PC-3 (cell line): ENCODE data around the gene PFN1. TPM values are rescaled to one million over a fixed set of nuclear protein-coding genes. Genes with fewer than 3 reads are reported as not detected.

ENCODE experiments used
- ATAC-seq: fragments of 200-7000 bp; cut with Tn5 transposase; 2 replicates; pipeline ENCODE4 v1.9.1; 2020; ENCODE audit warnings: mild to moderate bottlenecking, moderate library complexity
- BruUV-seq: library from RNA; stranded (reverse); fragments of 400-500 nt; replicated peaks from 2 replicates; lab custom pipeline; 2021; lab: Mats Ljungman, UMichigan
- CTCF ChIA-PET: fragments of 300-600 bp; sonication (Branson Sonifier 250); formaldehyde crosslinking; loops from one replicate; lab custom pipeline; 2022; ENCODE audit warnings: antibody characterized with exemption; lab: Charles Lee
- POLR2A ChIA-PET: fragments of 300-600 bp; sonication (Branson Sonifier 250); formaldehyde crosslinking; loops from one replicate; lab custom pipeline; 2022; ENCODE audit warnings: antibody characterized with exemption; ENCODE audit not compliant: unreplicated experiment; lab: Charles Lee
- DNase-seq: peaks from one replicate; pipeline ENCODE4 v3.0.0-alpha.2; 2015
- H2AFZ ChIP-seq: fragments of 300-600 bp; sonication (generic); 2 replicates; pipeline ENCODE4 v1.6.0; 2016; ENCODE audit warnings: antibody characterized with exemption, low read length
- H3F3A ChIP-seq: fragments of 300-600 bp; sonication (generic); one replicate; pipeline ENCODE4 v1.6.0; 2017; ENCODE audit warnings: antibody characterized with exemption, low read length, control low read depth, mild to moderate bottlenecking; ENCODE audit not compliant: unreplicated experiment
- H3K27ac ChIP-seq: fragments of 300-600 bp; sonication (generic); 2 replicates; pipeline ENCODE4 v1.5.1; 2016; ENCODE audit warnings: mild to moderate bottlenecking, low read length
- H3K27me3 ChIP-seq: fragments of 300-600 bp; sonication (generic); 2 replicates; pipeline ENCODE4 v1.6.1; 2016; ENCODE audit warnings: low read length, mixed read lengths
- H3K36me3 ChIP-seq: fragments of 300-600 bp; sonication (generic); 2 replicates; pipeline ENCODE4 v1.6.1; 2016; ENCODE audit warnings: low read depth, mixed run types, low read length, mixed read lengths
- H3K4me1 ChIP-seq: fragments of 300-600 bp; sonication (generic); 2 replicates; pipeline ENCODE4 v1.5.1; 2016; ENCODE audit warnings: low read length; ENCODE audit not compliant: insufficient read depth
- H3K4me2 ChIP-seq: fragments of 300-600 bp; sonication (generic); 2 replicates; pipeline ENCODE4 v1.6.0; 2016; ENCODE audit warnings: low read length
- H3K4me3 ChIP-seq: fragments of 300-600 bp; sonication (generic); 2 replicates; pipeline ENCODE4 v1.5.1; 2016; ENCODE audit warnings: mild to moderate bottlenecking, low read length, mixed read lengths
- H3K79me2 ChIP-seq: fragments of 300-600 bp; sonication (generic); 2 replicates; pipeline ENCODE4 v1.6.1; 2017; ENCODE audit warnings: low read length, mixed read lengths
- H3K9ac ChIP-seq: fragments of 300-600 bp; sonication (generic); 2 replicates; pipeline ENCODE4 v1.6.0; 2016; ENCODE audit warnings: mild to moderate bottlenecking, low read length
- H3K9me2 ChIP-seq: fragments of 300-600 bp; sonication (generic); replicated peaks from 2 replicates; pipeline ENCODE4 v1.6.1; 2016; ENCODE audit warnings: mixed run types, low read length, mixed read lengths
- H3K9me3 ChIP-seq: fragments of 300-600 bp; sonication (generic); 2 replicates; pipeline ENCODE4 v1.6.1; 2016; ENCODE audit warnings: low read length, mixed read lengths
- H4K20me1 ChIP-seq: fragments of 300-600 bp; sonication (generic); 2 replicates; pipeline ENCODE4 v1.6.1; 2016; ENCODE audit warnings: low read length, mixed read lengths
- CTCF ChIP-seq: fragments of 300-600 bp; sonication (generic); conservative IDR thresholded peaks from 2 replicates; pipeline ENCODE4 v1.5.1; 2017; ENCODE audit warnings: antibody characterized with exemption, low read depth, mild to moderate bottlenecking, low read length
- EZH2 ChIP-seq: fragments of 300-600 bp; sonication (generic); IDR thresholded peaks from one replicate; pipeline ENCODE4 v1.6.1; 2017; ENCODE audit warnings: antibody characterized with exemption, mild to moderate bottlenecking, low read length; ENCODE audit not compliant: unreplicated experiment
- EZH2phosphoT487 ChIP-seq: fragments of 300-600 bp; sonication (generic); IDR thresholded peaks from 2 replicates; pipeline ENCODE4 v1.6.1; 2018; ENCODE audit warnings: mild to moderate bottlenecking, antibody characterized with exemption, low read length, borderline replicate concordance
- intact Hi-C: fragments of 100-400 bp; cut with micrococcal nuclease; formaldehyde crosslinking; loops from 2 replicates; pipeline ENCODE4 v1.9.0; 2023
- total RNA-seq: library from RNA; depleted of rRNA; stranded (reverse); fragments of >200 nt; gene quantifications from 2 replicates; pipeline ENCODE4 v1.2.3, GENCODE V29; 2014

Gene PFN1
- total RNA-seq, 1 experiment from 2014 or later = 1,914 TPM

- H3K79me2 ChIP-seq = peaks cover 13% of the 10 kb centered on the region
- DNase-seq (no peak), ATAC-seq (no peak)
- H3K4me1 ChIP-seq = 0 out of 2 replicates have a peak, but pooled peaks cover 1% of the 10 kb centered on the region
- H3K4me3 ChIP-seq = no peak overlapping the region
- no peaks in the 10 kb centered on the region for H3K9me2 ChIP-seq
- H3K9me3 ChIP-seq = no peaks in the 10 kb centered on the region
- ChIA-PET POLR2A (no interaction called here), CTCF (no interaction called here)
- no TSS peak for BruUV-seq
- H3K4me2 ChIP-seq = no peak overlapping the region
- no peak for TF ChIP-seq CTCF
- TF ChIP-seq EZH2phosphoT487 = no peak
- TF ChIP-seq EZH2 = no peak
- no peak overlapping the region for H2AFZ ChIP-seq
- no peak overlapping the region for H3K27ac ChIP-seq
- H3K9ac ChIP-seq = no peak overlapping the region
- no peaks in the 10 kb centered on the region for H3K27me3 ChIP-seq
- no peaks in the 10 kb centered on the region for H4K20me1 ChIP-seq
- H3K36me3 ChIP-seq = no peaks in the 10 kb centered on the region
- no peaks in the 10 kb centered on the region for H3F3A ChIP-seq
- intact Hi-C loops = no loop called here
Measured at GRCh38 chr17:4994081-4994595, 45.8 kb upstream of the PFN1 start.

GRCh38 chr17:4987767-4988567, 39.6 kb upstream of the PFN1 start:
- Histone ChIP-seq H3K79me2 (peaks cover 7% of the 10 kb centered on the region; the same call in 1 of the 2 replicates), H3K4me2 (peak overlapping the region; percentile 88), H3K4me3 (peak overlapping the region; percentile 88), H3K36me3 (no peaks in the 10 kb centered on the region; the same call in 1 of the 2 replicates), H3K9me3 (no peaks in the 10 kb centered on the region), H4K20me1 (no peaks in the 10 kb centered on the region), H3K9me2 (no peaks in the 10 kb centered on the region), H2AFZ (peak overlapping the region; percentile 94), H3K4me1 (peaks cover 15% of the 10 kb centered on the region; the same call in 1 of the 2 replicates), H3K27ac (no peak overlapping the region), H3K9ac (peak overlapping the region; percentile 82), H3K27me3 (no peaks in the 10 kb centered on the region), H3F3A (no peaks in the 10 kb centered on the region)
- POLR2A ChIA-PET = no interaction called here
- intact Hi-C loops = no loop called here
- no peak for TF ChIP-seq EZH2phosphoT487
- no peak for TF ChIP-seq EZH2
- TF ChIP-seq CTCF = no peak
- CTCF ChIA-PET = no interaction called here
- DNase-seq = no peak
- ATAC-seq = no peak
- TSS peak; percentile 67 for BruUV-seq
